ENCODE measurements around the gene GGA3. TPM values are rescaled to one million over a fixed set of nuclear protein-coding genes. Genes with fewer than 3 reads are reported as not detected.

The GGA3 gene
- total and polyA plus RNA-seq, 10 of the 15 experiments (the other 5 are each of a cell fraction or from before 2014, with no cell fraction given), result 7.0 to 57.5 (median 34.0) TPM

GRCh38 chr17:75270218-75270965 is 9.0 kb upstream of the GGA3 start (continued):
- TF ChIP-seq CUX1 (IDR thresholded peaks at IDR 0.05; ENCODE audit: insufficient replicate concordance, low read depth, low read length), result no peak
- TF ChIP-seq BRCA1 (IDR thresholded peaks at IDR 0.05; ENCODE audit: low read depth, low read length), result no peak
- TF ChIP-seq SIN3A (IDR thresholded peaks at IDR 0.05; ENCODE audit: low read depth, low read length), result peak; percentile 70
- no peak for TF ChIP-seq GABPA (IDR thresholded peaks at IDR 0.05; ENCODE audit: low read depth)
- no peak for TF ChIP-seq RFX5 (IDR thresholded peaks at IDR 0.05; ENCODE audit: low read depth, low read length)
- TF ChIP-seq MLLT1 (IDR thresholded peaks at IDR 0.05), result 0 out of 2 replicates have a peak, but pooled peaks have one; percentile 32
- no peak for TF ChIP-seq EZH2 (IDR thresholded peaks at IDR 0.05; ENCODE audit: borderline replicate concordance, control insufficient read depth, low read depth, low read length)
- no peak for TF ChIP-seq SP1 (IDR thresholded peaks at IDR 0.05; ENCODE audit: low read depth, low read length)
- no peak for TF ChIP-seq FOS (IDR thresholded peaks at IDR 0.05; ENCODE audit: borderline replicate concordance, extremely low read depth, insufficient read length)

Data from GM12878 (cell line).